ENCODE data around the gene TRABD.

GRCh38 chr22:50148166-50148500, 37.6 kb upstream of the TRABD start:
- TF ChIP-seq CTCF (IDR thresholded peaks at IDR 0.05) = no peak
- TF ChIP-seq POLR2A (IDR thresholded peaks at IDR 0.05) = no peak

All from testis (tissue), 2 donors.